ENCODE results near the gene TRIM33. TPM values are rescaled to one million over a fixed set of nuclear protein-coding genes. Genes with fewer than 3 reads are reported as not detected.
"Not testable (repeated sequence)": the region's sequence is repeated elsewhere in the genome, so short reads cannot be mapped to it uniquely, and the experiment has no call there.

Gene TRIM33
- polyA plus RNA-seq, 1 of the 3 experiments (the other 2 are of a cell fraction): 6.3 TPM

- no peak for TF ChIP-seq FOSL2 (IDR thresholded peaks at IDR 0.05; ENCODE audit: borderline replicate concordance, low read depth)
- no peak for TF ChIP-seq GABPA (IDR thresholded peaks at IDR 0.05; ENCODE audit: low read depth)
- TF ChIP-seq RCOR1 (IDR thresholded peaks at IDR 0.05; ENCODE audit: low read length): no peak
- no peak for TF ChIP-seq FOXJ3 (CRISPR knock-in tag; IDR thresholded peaks at IDR 0.05)
Observed at GRCh38 chr1:114423455-114423854, 87.5 kb downstream of the TRIM33 start (continued).

- H3K4me2 ChIP-seq; H3K4me1 ChIP-seq (ENCODE audit: control insufficient read depth in 1 of 2, insufficient read depth in 2 of 2, low read depth in 1 of 2, low read length in 1 of 2); H3K27me3 ChIP-seq (ENCODE audit: insufficient read depth); H3K9me2 ChIP-seq; DNase-seq; H3K79me2 ChIP-seq (ENCODE audit: insufficient read depth); H4K20me1 ChIP-seq (ENCODE audit: insufficient read depth); H3K4me3 ChIP-seq (ENCODE audit: low read depth in 2 of 2, low read length in 1 of 2); POLR2A ChIA-PET; H3K27ac ChIP-seq (ENCODE audit: low read depth in 2 of 2, low read length in 1 of 2); H3K9me3 ChIP-seq; H3F3A ChIP-seq (replicated peaks; ENCODE audit: insufficient read depth); H2AFZ ChIP-seq (ENCODE audit: low read depth); H3K9ac ChIP-seq: not testable (repeated sequence)
- CTCF ChIA-PET: interaction anchor here (1.2 kb wide), 2 partner anchors 9 to 10 kb away, joined by 3 to 5 read pairs; no protein-coding TSS in a partner anchor
- H3K36me3 ChIP-seq (replicated peaks in 1 of 2; ENCODE audit: control insufficient read depth in 1 of 2, insufficient read depth in 2 of 2, low read length in 1 of 2): peaks cover 60 to 84% of the 10 kb centered on the region in 2 experiments
- 94% methylated on average over 7 of the region's 7 CpGs for WGBS (ENCODE audit: low lambda C conversion rate)
Observed at GRCh38 chr1:114418948-114419347, 92.1 kb downstream of the TRIM33 start.

- Histone ChIP-seq H3K36me3 (replicated peaks in 1 of 2; ENCODE audit: control insufficient read depth in 1 of 2, insufficient read depth in 2 of 2, low read length in 1 of 2) (peaks cover 71 to 75% of the 10 kb centered on the region in 2 experiments), H3K27ac (ENCODE audit: low read depth in 2 of 2, low read length in 1 of 2) (no peak overlapping the region), H3K9ac (no peak overlapping the region), H2AFZ (ENCODE audit: low read depth) (no peak overlapping the region), H3K9me3 (no peaks in the 10 kb centered on the region), H3K79me2 (ENCODE audit: insufficient read depth) (no peaks in the 10 kb centered on the region), H3K9me2 (no peaks in the 10 kb centered on the region), H3K4me2 (no peak overlapping the region), H3K4me3 (ENCODE audit: low read depth in 2 of 2, low read length in 1 of 2) (no peak overlapping the region), H3K4me1 (ENCODE audit: control insufficient read depth in 1 of 2, insufficient read depth in 2 of 2, low read depth in 1 of 2, low read length in 1 of 2) (no peaks in the 10 kb centered on the region), H4K20me1 (ENCODE audit: insufficient read depth) (no peaks in the 10 kb centered on the region), H3K27me3 (ENCODE audit: insufficient read depth) (no peaks in the 10 kb centered on the region), H3F3A (replicated peaks; ENCODE audit: insufficient read depth) (no peaks in the 10 kb centered on the region)
- ChIA-PET POLR2A (no interaction called here), CTCF (interaction anchor here (0.7 to 1.3 kb wide), 2 partner anchors 13 to 30 kb away, joined by 3 read pairs; no protein-coding TSS in a partner anchor)
- no peak for DNase-seq
- WGBS (ENCODE audit: low lambda C conversion rate): 90% methylated on average over 4 of the region's 4 CpGs
- TF ChIP-seq CHD2 (IDR thresholded peaks at IDR 0.05; ENCODE audit: low read length, partially characterized antibody) (no peak), MAX (IDR thresholded peaks at IDR 0.05; ENCODE audit: low read depth) (no peak), PBX3 (IDR thresholded peaks at IDR 0.05) (no peak), RXRA (IDR thresholded peaks at IDR 0.05; ENCODE audit: borderline replicate concordance, low read depth) (no peak), RCOR1 (IDR thresholded peaks at IDR 0.05; ENCODE audit: low read length) (no peak), NFIC (IDR thresholded peaks at IDR 0.05; ENCODE audit: borderline replicate concordance) (no peak), FOXM1 (IDR thresholded peaks at IDR 0.05; ENCODE audit: low read depth) (no peak), USF1 (IDR thresholded peaks at IDR 0.05; ENCODE audit: borderline replicate concordance, low read depth) (no peak), GATA2 (CRISPR knock-in tag; IDR thresholded peaks at IDR 0.05) (no peak), TCF12 (IDR thresholded peaks at IDR 0.05) (no peak)
Observed at GRCh38 chr1:114397601-114398000, 113.4 kb downstream of the TRIM33 start.
